Fibroblast of lung (primary cell): ENCODE measurements around the gene ARL4C. TPM values are rescaled to one million over a fixed set of nuclear protein-coding genes. Genes with fewer than 3 reads are reported as not detected.

Source experiments
- DNase-seq, 2 donors: peaks; one replicate each; pipeline versions ENCODE4 v3.0.0 to v3.0.0-alpha.2; 2010; ENCODE audit warnings: low read depth in 2 of 2
- H2AFZ ChIP-seq: 2 replicates; pipeline ENCODE4 v1.5.1; 2012; ENCODE audit warnings: low read length, control low read depth, inconsistent platforms
- H3K27ac ChIP-seq: 2 replicates; pipeline ENCODE4 v1.5.1; 2011; ENCODE audit warnings: low read length, control low read depth; ENCODE audit not compliant: insufficient read depth
- H3K27me3 ChIP-seq: 2 replicates; pipeline ENCODE4 v1.5.1; 2011; ENCODE audit warnings: mild to moderate bottlenecking, low read length; ENCODE audit not compliant: control insufficient read depth, insufficient read depth
- H3K36me3 ChIP-seq: 2 replicates; pipeline ENCODE4 v1.5.1; 2011; ENCODE audit warnings: low read length; ENCODE audit not compliant: control insufficient read depth, insufficient read depth
- H3K4me1 ChIP-seq: 2 replicates; pipeline ENCODE4 v1.5.1; 2011; ENCODE audit warnings: low read length; ENCODE audit not compliant: control insufficient read depth, insufficient read depth; ENCODE audit errors: extremely low read depth
- H3K4me2 ChIP-seq: 2 replicates; pipeline ENCODE4 v1.5.1; 2011; ENCODE audit warnings: low read length, control low read depth; ENCODE audit not compliant: insufficient read depth; ENCODE audit errors: extremely low read depth
- H3K4me3 ChIP-seq, 4 experiments: fragments of 200-600 bp in 1 of 4; sonication (generic) in 1 of 4; replicated peaks in 1 of 4; 2 replicates each; pipeline ENCODE4 v1.5.1; 2011 to 2016; ENCODE audit warnings: low read length in 4 of 4, low read depth in 3 of 4, mild to moderate bottlenecking in 3 of 4, control low read depth in 2 of 4, inconsistent platforms in 1 of 4, mixed read lengths in 1 of 4; ENCODE audit not compliant: insufficient read depth in 1 of 4; ENCODE audit errors: control extremely low read depth in 1 of 4
- H3K79me2 ChIP-seq: 2 replicates; pipeline ENCODE4 v1.5.1; 2012; ENCODE audit warnings: mild to moderate bottlenecking, low read length, inconsistent platforms; ENCODE audit not compliant: control insufficient read depth, insufficient read depth
- H3K9ac ChIP-seq: 2 replicates; pipeline ENCODE4 v1.5.1; 2011; ENCODE audit warnings: mild to moderate bottlenecking, low read length, control low read depth; ENCODE audit not compliant: insufficient read depth
- H3K9me3 ChIP-seq: 2 replicates; pipeline ENCODE4 v1.5.1; 2012; ENCODE audit warnings: low read depth, low read length; ENCODE audit not compliant: control insufficient read depth, insufficient read depth
- H4K20me1 ChIP-seq: 2 replicates; pipeline ENCODE4 v1.5.1; 2011; ENCODE audit warnings: low read length; ENCODE audit not compliant: control insufficient read depth, insufficient read depth; ENCODE audit errors: extremely low read depth
- CTCF ChIP-seq, 2 donors: IDR thresholded peaks in 1 of 2; conservative IDR thresholded peaks in 1 of 2; 1 replicate in 1 of 2; 2 replicates in 1 of 2; pipeline ENCODE4 v1.5.1; 2011 to 2012; ENCODE audit warnings: low read length in 2 of 2, control low read depth in 1 of 2, inconsistent platforms in 1 of 2, low read depth in 1 of 2, mild to moderate bottlenecking in 1 of 2
- EZH2 ChIP-seq: IDR thresholded peaks from 2 replicates; pipeline ENCODE4 v1.5.1; 2012; ENCODE audit warnings: low read length, control low read depth, mild to moderate bottlenecking; ENCODE audit errors: missing control alignments
- polyA plus RNA-seq, 2 donors: library from polyadenylated mRNA; depleted of rRNA in 1 of 2; stranded (reverse) in 1 of 2; unstranded in 1 of 2; fragments of >200 nt; gene quantifications; 2 replicates each; pipeline ENCODE4 v1.2.1, GENCODE V29; 2011 to 2012; ENCODE audit warnings: missing spikeins in 1 of 2
- total RNA-seq: library from RNA; depleted of rRNA; stranded (reverse); fragments of >200 nt; gene quantifications from 2 replicates; pipeline ENCODE4 v1.2.1, GENCODE V29; 2014

The ARL4C gene
- total and polyA plus RNA-seq, 2 donors (not counting 1 experiment from before 2014, with no cell fraction given), result 23.2 to 80.9 TPM

- DNase-seq, result peak in 1 of 2 donors; percentile 54
- no peaks in the 10 kb centered on the region for H3K27me3 ChIP-seq
Observed at GRCh38 chr2:234514099-234514498, 17.2 kb upstream of the ARL4C start.

GRCh38 chr2:234512884-234513669 is 16.2 kb upstream of the ARL4C start:
- no peaks in the 10 kb centered on the region for H3K79me2 ChIP-seq
- H3K4me2 ChIP-seq, result no peak overlapping the region
- H3K36me3 ChIP-seq, result no peaks in the 10 kb centered on the region
- no peaks in the 10 kb centered on the region for H3K9me3 ChIP-seq
- no peak overlapping the region for H3K9ac ChIP-seq
- TF ChIP-seq EZH2, result no peak
- TF ChIP-seq CTCF (conservative IDR thresholded peaks at IDR 0.05 in 1 of 2, IDR thresholded peaks at IDR 0.05 in 1 of 2; ENCODE audit: low read depth in 1 of 2, low read length in 2 of 2), result no peak
- H3K4me1 ChIP-seq, result no peaks in the 10 kb centered on the region
- DNase-seq, result peak; percentile 45 to 87
- H2AFZ ChIP-seq, result no peak overlapping the region
- no peak overlapping the region for H3K4me3 ChIP-seq
- H3K27ac ChIP-seq, result no peak overlapping the region
- no peaks in the 10 kb centered on the region for H4K20me1 ChIP-seq
- H3K27me3 ChIP-seq, result no peaks in the 10 kb centered on the region

More at GRCh38 chr2:234514099-234514498, 17.2 kb upstream of the ARL4C start:
- TF ChIP-seq CTCF (conservative IDR thresholded peaks at IDR 0.05 in 1 of 2, IDR thresholded peaks at IDR 0.05 in 1 of 2; ENCODE audit: low read depth in 1 of 2, low read length in 2 of 2) (no peak), EZH2 (no peak)
- Histone ChIP-seq H3K27ac (no peak overlapping the region), H3K36me3 (no peaks in the 10 kb centered on the region), H3K4me3 (no peak overlapping the region), H3K9me3 (no peaks in the 10 kb centered on the region), H3K4me2 (no peak overlapping the region), H3K9ac (no peak overlapping the region), H2AFZ (no peak overlapping the region), H3K4me1 (no peaks in the 10 kb centered on the region), H4K20me1 (no peaks in the 10 kb centered on the region), H3K79me2 (no peaks in the 10 kb centered on the region)

GRCh38 chr2:234502919-234503285 is 6.0 kb upstream of the ARL4C start:
- Histone ChIP-seq H3K36me3 (no peaks in the 10 kb centered on the region), H3K9ac (no peak overlapping the region), H3K4me3 (no peak overlapping the region), H3K4me2 (peak overlapping the region; percentile 27), H3K9me3 (no peaks in the 10 kb centered on the region), H3K4me1 (peaks cover 4% of the 10 kb centered on the region), H3K27ac (no peak overlapping the region), H3K79me2 (no peaks in the 10 kb centered on the region), H2AFZ (no peak overlapping the region), H4K20me1 (no peaks in the 10 kb centered on the region), H3K27me3 (no peaks in the 10 kb centered on the region)
- DNase-seq, result no peak
- no peak for TF ChIP-seq CTCF (conservative IDR thresholded peaks at IDR 0.05 in 1 of 2, IDR thresholded peaks at IDR 0.05 in 1 of 2; ENCODE audit: low read depth in 1 of 2, low read length in 2 of 2)
- TF ChIP-seq EZH2, result no peak
